HUES64 (cell line): ENCODE data around the gene ARPC5L.
"Not testable (repeated sequence)": the region's sequence is repeated elsewhere in the genome, so short reads cannot be mapped to it uniquely, and the experiment has no call there.

Experiments
- H3K27ac ChIP-seq: 2 replicates; pipeline ENCODE4 v1.7.0; 2013; ENCODE audit warnings: low read depth, low read length, inconsistent platforms
- H3K27me3 ChIP-seq: 2 replicates; pipeline ENCODE4 v1.6.1; 2013; ENCODE audit warnings: mild to moderate bottlenecking, low read length; ENCODE audit not compliant: insufficient read depth
- H3K36me3 ChIP-seq: 2 replicates; pipeline ENCODE4 v1.6.1; 2013; ENCODE audit warnings: mild to moderate bottlenecking, low read length; ENCODE audit not compliant: insufficient read depth
- H3K4me1 ChIP-seq: 2 replicates; pipeline ENCODE4 v1.6.1; 2013; ENCODE audit warnings: mild to moderate bottlenecking, low read length, moderate library complexity; ENCODE audit not compliant: insufficient read depth
- H3K4me3 ChIP-seq: 2 replicates; pipeline ENCODE4 v1.5.1; 2013; ENCODE audit warnings: mild to moderate bottlenecking, low read length, moderate library complexity
- H3K9ac ChIP-seq: 2 replicates; pipeline ENCODE4 v1.6.1; 2013; ENCODE audit warnings: mild to moderate bottlenecking, low read depth, low read length
- H3K9me3 ChIP-seq: 2 replicates; pipeline ENCODE4 v1.6.1; 2013; ENCODE audit warnings: low read depth, low read length; ENCODE audit not compliant: insufficient read depth
- WGBS: fragments of 150-250, 120-280 bp; methylation state at CpG from one replicate; pipeline ENCODE4 v1.1.7; 2013; ENCODE audit warnings: missing lambda C conversion rate; 5-methylcytosine and 5-hydroxymethylcytosine counted together

The ARPC5L gene

DNA sequence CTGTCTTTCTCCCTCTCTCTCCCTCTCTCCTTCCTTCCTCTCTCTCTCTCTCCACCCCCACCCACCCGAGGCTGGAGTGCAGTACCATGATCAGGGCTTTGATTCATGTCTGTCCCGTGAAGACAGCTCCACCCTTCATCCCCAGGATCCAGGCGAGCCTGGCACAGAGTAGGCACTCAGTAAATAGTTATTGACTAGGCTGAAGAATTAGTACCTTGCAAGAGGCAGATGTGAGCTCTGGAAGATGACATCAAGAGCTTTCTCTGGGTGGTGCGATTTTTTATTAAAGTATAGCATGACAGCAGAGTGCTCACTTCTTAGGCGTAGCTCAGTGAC, 32.6 kb upstream of the ARPC5L start:
- WGBS, result 55% methylated on average over 5 of the region's 5 CpGs
- no peak overlapping the region for H3K27ac ChIP-seq
- no peak overlapping the region for H3K9ac ChIP-seq
- no peaks in the 10 kb centered on the region for H3K36me3 ChIP-seq
- H3K4me3 ChIP-seq, result no peak overlapping the region
- H3K27me3 ChIP-seq, result no peaks in the 10 kb centered on the region
- H3K9me3 ChIP-seq, result 0 out of 2 replicates have a peak, but pooled peaks cover 4% of the 10 kb centered on the region
- H3K4me1 ChIP-seq, result peaks cover 8% of the 10 kb centered on the region

- Histone ChIP-seq H3K4me3 (no peak overlapping the region), H3K9me3 (0 out of 2 replicates have a peak, but pooled peaks cover 4% of the 10 kb centered on the region), H3K9ac (no peak overlapping the region), H3K4me1 (peaks cover 8% of the 10 kb centered on the region), H3K27me3 (no peaks in the 10 kb centered on the region), H3K27ac (no peak overlapping the region), H3K36me3 (no peaks in the 10 kb centered on the region)
- WGBS, result 70% methylated on average over 4 of the region's 4 CpGs
Measured at GRCh38 chr9:124830593-124830992, 31.3 kb upstream of the ARPC5L start.

DNA sequence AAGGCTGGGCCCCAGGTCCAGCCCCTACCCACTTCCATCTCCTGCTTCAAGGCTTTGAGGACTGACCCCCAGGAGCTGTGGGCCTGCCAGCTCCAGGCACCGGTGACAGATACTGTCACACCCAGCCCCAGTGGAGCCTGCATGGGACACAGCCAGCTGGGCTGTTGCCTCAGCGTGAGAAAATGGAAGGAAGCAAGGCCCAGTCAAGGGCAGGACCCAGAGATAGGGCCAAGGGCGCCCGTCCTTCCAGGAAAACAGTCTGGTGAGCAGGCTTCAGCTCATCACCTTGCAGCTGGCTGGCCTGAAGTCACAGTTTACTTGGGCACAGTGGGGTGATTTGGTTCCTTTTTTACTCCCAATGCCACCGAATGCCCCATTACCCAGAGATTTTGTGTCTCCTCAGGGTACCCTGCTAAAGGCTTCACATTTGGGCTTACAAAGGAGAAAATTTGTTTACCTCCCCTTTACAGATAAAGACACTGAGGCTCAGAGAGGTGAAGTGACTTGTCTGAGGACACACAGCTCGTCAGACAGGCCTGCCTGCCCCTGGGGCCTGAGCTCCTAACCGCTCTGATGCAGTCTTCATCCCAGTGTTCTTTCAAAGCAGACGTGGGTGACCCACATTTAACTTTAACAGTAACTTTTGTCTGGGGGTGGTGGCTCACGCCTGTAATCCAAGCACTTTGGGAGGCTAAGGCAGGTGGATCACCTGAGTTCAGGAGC, 30.1 kb upstream of the ARPC5L start:
- Histone ChIP-seq H3K4me3 (no peak overlapping the region), H3K9me3 (no peaks in the 10 kb centered on the region), H3K27ac (no peak overlapping the region), H3K9ac (no peak overlapping the region), H3K36me3 (no peaks in the 10 kb centered on the region), H3K27me3 (no peaks in the 10 kb centered on the region), H3K4me1 (peaks cover 8% of the 10 kb centered on the region)
- 92% methylated on average over 9 of the region's 9 CpGs for WGBS

DNA sequence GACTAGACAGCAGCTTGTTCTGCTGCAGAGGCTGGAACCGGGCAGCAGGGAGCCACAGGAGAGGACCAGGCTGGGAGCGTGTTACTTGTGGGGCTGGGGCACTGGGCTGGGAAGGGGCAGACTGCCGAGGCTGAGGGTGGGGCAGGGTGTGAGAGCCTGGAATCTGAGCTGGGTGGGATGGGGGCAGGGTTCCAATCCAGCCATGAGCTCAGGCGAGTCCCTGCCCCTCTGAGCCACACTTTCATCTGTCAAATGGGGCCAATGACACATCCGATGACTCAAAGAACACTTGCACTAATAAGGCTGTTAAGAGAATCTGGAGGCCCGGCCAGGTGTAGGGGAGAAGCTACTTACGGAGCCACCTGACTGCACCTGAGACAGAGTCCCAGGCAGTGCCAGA, 27.3 kb upstream of the ARPC5L start:
- peaks cover 3% of the 10 kb centered on the region for H3K4me1 ChIP-seq

GRCh38 chr9:124835026-124835557, 26.8 kb upstream of the ARPC5L start:
- Histone ChIP-seq H3K9me3 (no peaks in the 10 kb centered on the region), H3K36me3 (no peaks in the 10 kb centered on the region), H3K4me1 (no peaks in the 10 kb centered on the region), H3K27ac (no peak overlapping the region), H3K27me3 (no peaks in the 10 kb centered on the region), H3K9ac (no peak overlapping the region), H3K4me3 (no peak overlapping the region)
- 90% methylated on average over 13 of the region's 13 CpGs for WGBS

More for the DNA sequence above, 27.3 kb upstream of the ARPC5L start:
- Histone ChIP-seq H3K27ac (no peak overlapping the region), H3K4me3 (no peak overlapping the region), H3K27me3 (no peaks in the 10 kb centered on the region), H3K9ac (no peak overlapping the region), H3K36me3 (no peaks in the 10 kb centered on the region), H3K9me3 (no peaks in the 10 kb centered on the region)
- WGBS, result 73% methylated on average over 7 of the region's 7 CpGs

GRCh38 chr9:124838132-124838531, 23.8 kb upstream of the ARPC5L start:
- H3K4me1 ChIP-seq, H3K36me3 ChIP-seq, H3K9me3 ChIP-seq, H3K9ac ChIP-seq, H3K27me3 ChIP-seq, H3K4me3 ChIP-seq, H3K27ac ChIP-seq: not testable (repeated sequence)
- whole genome bisulfite sequencing, result 63% methylated on average over 3 of the region's 5 CpGs

DNA sequence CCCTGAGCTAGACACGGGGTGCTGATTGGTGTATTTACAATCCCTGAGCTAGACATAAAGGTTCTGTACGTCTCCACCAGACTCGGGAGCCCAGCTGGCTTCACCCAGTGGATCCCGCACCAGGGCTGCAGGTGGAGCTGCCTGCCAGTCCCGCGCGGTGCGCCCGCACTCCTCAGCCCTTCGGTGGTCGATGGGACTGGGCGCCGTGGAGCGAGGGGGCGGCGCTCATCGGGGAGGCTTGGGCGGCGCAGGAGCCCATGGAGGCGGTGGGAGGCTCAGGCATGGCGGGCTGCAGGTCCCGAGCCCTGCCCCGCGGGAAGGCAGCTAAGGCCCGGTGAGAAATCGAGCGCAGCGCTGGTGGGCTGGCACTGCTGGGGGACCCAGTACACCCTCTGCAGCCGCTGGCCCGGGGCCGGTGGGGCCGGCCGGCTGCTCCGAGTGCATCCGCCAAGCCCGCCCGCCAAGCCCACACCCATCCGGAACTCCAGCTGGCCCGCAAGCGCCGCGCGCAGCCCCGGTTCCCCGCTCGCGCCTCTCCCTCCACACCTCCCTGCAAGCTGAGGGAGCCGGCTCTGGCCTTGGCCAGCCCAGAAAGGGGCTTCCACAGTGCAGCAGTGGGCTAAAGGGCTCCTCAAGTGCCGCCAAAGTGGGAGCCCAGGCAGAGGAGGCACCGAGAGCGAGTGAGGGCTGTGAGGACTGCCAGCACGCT, 23.2 kb upstream of the ARPC5L start:
- not testable (repeated sequence) for H3K4me3 ChIP-seq, H3K27ac ChIP-seq, H3K27me3 ChIP-seq, H3K36me3 ChIP-seq, H3K9me3 ChIP-seq, H3K4me1 ChIP-seq, H3K9ac ChIP-seq
- WGBS, result 96% methylated on average over 45 of the region's 52 CpGs

- H3K9me3 ChIP-seq, result no peaks in the 10 kb centered on the region
- H3K4me1 ChIP-seq, result no peaks in the 10 kb centered on the region
- H3K27ac ChIP-seq, result peak overlapping the region; percentile 39; the same call in 1 of the 2 replicates
- no peak overlapping the region for H3K9ac ChIP-seq
- H3K4me3 ChIP-seq, result no peak overlapping the region
- no peaks in the 10 kb centered on the region for H3K36me3 ChIP-seq
- H3K27me3 ChIP-seq, result no peaks in the 10 kb centered on the region
- WGBS, result 73% methylated on average over 12 of the region's 12 CpGs
Measured at GRCh38 chr9:124839612-124840299, 22.2 kb upstream of the ARPC5L start.

DNA sequence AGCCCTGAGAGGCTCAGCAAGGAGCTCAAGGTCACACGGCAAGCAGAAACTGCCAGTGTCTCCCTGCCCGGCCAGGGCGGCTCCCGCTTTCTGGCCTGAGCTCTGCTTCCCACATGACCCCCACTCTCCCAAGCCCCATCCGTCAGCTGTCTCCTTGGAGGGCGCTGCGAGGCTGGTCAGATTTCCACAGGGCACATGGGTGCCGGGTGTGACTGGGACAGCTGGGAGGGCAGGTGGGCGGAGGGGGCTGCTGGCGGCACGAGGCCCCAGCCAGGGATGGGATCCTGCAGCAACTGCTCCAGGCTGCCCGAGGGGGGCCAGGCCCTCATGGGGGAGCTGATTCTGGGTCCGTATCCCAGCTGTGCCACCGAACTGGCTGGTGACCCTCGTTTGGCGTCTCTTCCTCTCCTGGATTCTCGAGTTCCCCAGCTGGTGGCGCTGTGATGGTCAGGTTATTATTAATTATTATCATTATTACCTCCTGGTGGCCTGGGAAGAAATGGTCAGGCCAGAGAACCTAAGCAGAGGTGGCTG, 21.6 kb upstream of the ARPC5L start:
- Histone ChIP-seq H3K27me3 (no peaks in the 10 kb centered on the region), H3K27ac (peak overlapping the region; percentile 39; the same call in 1 of the 2 replicates), H3K36me3 (no peaks in the 10 kb centered on the region), H3K4me1 (no peaks in the 10 kb centered on the region), H3K9ac (no peak overlapping the region), H3K9me3 (no peaks in the 10 kb centered on the region), H3K4me3 (no peak overlapping the region)
- WGBS, result 81% methylated on average over 16 of the region's 18 CpGs

- H3K27me3 ChIP-seq, result no peaks in the 10 kb centered on the region
- 80% methylated on average over 13 of the region's 14 CpGs for WGBS
- no peak overlapping the region for H3K27ac ChIP-seq
- H3K4me3 ChIP-seq, result no peak overlapping the region
- H3K9me3 ChIP-seq, result no peaks in the 10 kb centered on the region
- no peaks in the 10 kb centered on the region for H3K4me1 ChIP-seq
- no peaks in the 10 kb centered on the region for H3K36me3 ChIP-seq
- no peak overlapping the region for H3K9ac ChIP-seq
Measured at GRCh38 chr9:124841075-124841821, 20.7 kb upstream of the ARPC5L start.
